Suprapubic skin (tissue), 3 donors: ENCODE data around the gene KLK1.

ENCODE experiments used
- CTCF ChIP-seq, 2 donors: fragments of 200-600 bp in 1 of 2; fragments of 450-650 bp in 1 of 2; sonication (generic) in 1 of 2; IDR thresholded peaks; one replicate each; pipeline ENCODE4 v1.5.1; 2016 to 2019; ENCODE audit warnings: antibody characterized with exemption in 2 of 2, mild to moderate bottlenecking in 1 of 2, moderate library complexity in 1 of 2
- POLR2A ChIP-seq, 2 donors: fragments of 450-650 bp; IDR thresholded peaks; one replicate each; pipeline ENCODE4 v1.6.1; 2017; ENCODE audit warnings: antibody characterized with exemption in 2 of 2, mild to moderate bottlenecking in 2 of 2, moderate library complexity in 2 of 2

GRCh38 chr19:50777261-50777660, 46.3 kb downstream of the KLK1 start:
- TF ChIP-seq POLR2A (IDR thresholded peaks at IDR 0.05) (no peak), CTCF (IDR thresholded peaks at IDR 0.05) (no peak)
